GM12874 (cell line): ENCODE data around the gene SSTR5.

Experiments used
- TF ChIP-seq, protein P1 (sequence below): IDR thresholded peaks from 2 replicates; pipeline ENCODE4 v1.5.1; 2011; ENCODE audit warnings: low read depth, mild to moderate bottlenecking, control low read depth, low read length, moderate library complexity; ENCODE audit not compliant: insufficient read depth

Gene SSTR5

DNA sequence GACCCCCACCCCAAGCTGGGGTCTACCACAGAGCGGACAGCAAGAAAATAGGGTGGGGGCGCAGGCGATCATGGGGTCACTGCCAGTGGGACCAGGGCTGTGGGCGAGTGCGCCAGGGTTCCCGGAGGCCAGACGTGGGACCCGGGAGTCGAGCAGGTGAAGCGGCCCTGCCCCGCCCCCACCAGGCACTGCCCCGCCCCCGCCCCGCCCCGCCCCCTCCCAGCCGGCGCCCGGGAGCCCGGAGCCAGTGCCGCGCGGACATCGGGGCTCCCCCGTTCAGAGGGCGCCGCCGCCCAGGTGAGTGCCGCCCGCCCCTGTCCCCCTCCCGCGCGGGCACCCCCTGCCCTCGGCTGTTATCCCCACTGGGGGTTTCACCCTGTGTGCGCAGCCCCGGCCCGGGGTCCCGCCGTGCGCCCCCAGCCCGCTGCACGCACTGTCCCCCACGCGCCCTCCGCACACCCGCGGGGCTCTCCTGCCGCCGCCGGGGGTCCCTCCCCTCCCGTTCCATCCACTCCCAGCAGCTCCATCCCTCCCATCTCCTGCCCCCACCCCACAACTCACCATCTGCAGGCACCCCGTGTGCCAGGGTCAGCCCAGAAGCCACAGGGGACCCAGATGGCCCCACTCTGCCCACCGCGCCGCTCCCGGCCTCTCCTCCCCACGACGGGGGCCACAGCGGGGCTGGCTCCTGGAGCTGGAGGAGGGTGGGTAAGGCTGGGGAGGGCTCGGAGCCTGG lies at the start of gene SSTR5:
SSTR5 (plus strand) TSS at position 222 of the 736 bp plus-strand sequence. CDS start 6,122 bp downstream, outside the sequence.
- TF ChIP-seq, protein P1, sequence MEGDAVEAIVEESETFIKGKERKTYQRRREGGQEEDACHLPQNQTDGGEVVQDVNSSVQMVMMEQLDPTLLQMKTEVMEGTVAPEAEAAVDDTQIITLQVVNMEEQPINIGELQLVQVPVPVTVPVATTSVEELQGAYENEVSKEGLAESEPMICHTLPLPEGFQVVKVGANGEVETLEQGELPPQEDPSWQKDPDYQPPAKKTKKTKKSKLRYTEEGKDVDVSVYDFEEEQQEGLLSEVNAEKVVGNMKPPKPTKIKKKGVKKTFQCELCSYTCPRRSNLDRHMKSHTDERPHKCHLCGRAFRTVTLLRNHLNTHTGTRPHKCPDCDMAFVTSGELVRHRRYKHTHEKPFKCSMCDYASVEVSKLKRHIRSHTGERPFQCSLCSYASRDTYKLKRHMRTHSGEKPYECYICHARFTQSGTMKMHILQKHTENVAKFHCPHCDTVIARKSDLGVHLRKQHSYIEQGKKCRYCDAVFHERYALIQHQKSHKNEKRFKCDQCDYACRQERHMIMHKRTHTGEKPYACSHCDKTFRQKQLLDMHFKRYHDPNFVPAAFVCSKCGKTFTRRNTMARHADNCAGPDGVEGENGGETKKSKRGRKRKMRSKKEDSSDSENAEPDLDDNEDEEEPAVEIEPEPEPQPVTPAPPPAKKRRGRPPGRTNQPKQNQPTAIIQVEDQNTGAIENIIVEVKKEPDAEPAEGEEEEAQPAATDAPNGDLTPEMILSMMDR: no peak

DNA sequence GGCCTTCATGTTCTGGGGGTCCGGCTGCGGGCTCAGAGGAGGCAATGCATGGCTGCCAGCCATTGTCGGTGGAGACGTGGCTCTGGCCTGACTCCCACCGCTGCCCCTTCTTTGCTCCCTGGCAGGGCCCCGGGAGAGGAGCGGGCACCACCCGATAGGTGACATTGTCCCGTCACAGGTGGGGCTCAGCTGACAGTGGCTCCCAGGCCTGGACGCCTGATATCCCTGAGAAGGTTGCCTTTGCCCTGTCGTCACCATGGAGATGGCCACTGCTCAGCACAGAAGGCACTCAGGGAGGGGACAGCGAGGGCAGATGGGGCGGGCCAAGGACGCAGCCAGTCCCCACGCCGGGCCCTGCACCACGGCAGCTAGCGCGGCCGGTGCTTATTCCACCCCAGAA lies 48.4 kb upstream of the SSTR5 start:
- TF ChIP-seq, protein P1: no peak

DNA sequence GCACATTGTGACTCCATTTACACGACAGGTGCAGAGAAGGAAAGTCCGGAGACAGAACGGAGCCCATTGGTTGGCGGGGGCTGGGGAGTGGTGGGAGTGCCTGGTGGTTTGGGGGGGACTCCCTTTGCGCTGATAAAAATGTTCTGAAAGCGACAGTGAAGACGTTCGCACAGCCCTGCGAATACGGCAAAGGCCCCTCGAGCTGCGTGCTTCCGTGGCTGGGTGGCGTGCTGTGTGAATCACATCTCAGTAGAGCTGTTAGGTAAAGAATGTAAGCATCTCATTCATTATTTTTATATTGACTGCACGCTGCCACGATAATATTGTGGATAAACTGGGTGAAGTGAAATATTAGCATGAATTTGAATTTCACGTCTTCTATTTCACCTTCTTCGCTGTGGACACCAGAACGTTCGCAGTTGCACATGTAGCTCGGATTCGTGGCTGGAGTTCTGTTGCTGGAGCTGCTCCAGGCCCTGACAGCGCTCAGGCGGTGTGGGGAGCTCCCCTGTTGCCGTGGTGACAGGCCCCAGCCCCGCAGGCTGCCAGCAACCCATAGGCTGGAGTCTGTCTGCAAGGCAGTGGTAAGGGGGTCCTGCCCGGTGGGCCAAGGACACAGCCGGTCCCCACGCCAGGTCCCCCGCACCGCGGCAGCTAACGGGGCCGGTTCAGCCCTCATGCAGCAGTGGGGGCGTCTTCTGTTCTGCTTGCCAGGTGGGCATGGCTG lies 46.3 kb upstream of the SSTR5 start:
- TF ChIP-seq, protein P1: no peak

DNA sequence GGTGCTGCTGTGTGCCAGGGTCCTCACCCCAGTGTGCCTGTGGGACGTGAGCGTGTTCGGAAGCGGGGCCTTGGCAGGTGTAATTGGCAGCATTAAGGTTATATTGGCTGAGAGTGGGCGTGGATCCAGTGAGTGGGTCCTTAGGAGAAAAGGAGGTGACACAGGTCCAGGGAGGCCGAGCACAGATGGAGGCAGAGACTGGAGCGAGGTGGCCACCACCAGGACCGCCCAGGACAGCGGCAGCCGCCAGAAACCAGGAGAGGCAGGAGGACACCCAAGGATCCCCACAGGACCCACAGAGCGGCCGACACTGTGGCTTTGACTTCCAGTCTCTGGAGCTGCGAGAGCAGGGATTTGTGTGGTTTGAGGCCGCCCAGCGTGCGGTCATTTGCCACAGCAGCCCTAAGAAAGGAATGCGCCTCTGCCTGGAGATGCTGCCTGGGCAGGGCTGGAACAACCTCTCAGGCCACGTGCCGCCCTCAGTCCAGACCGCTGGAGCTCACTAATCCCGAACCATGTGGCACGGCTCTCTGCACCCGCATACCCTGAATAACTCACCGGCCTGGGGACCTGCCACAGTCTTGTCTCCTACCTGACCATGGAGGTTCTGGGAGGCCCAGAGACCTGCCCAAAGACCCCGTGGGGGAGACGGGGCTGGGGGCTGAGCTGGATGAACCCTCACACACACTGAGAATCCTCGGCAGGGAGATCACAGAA lies 45.6 kb upstream of the SSTR5 start:
- TF ChIP-seq, protein P1: no peak

DNA sequence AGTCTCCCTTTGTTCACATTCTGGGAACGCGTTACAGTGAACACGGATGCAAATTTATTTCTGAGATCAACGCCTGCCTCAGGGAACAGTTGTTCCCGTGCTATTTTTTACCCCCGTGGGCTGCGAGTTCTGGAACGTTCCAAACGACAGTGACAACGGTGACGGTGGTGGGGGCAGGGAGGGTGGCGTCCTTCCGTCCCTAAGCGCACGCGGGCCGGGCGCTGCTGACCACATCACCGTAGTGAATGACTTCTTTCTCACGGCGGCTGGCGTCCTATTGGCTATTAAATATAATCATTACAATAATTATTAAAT lies 45.1 kb upstream of the SSTR5 start:
- TF ChIP-seq, protein P1: no peak

DNA sequence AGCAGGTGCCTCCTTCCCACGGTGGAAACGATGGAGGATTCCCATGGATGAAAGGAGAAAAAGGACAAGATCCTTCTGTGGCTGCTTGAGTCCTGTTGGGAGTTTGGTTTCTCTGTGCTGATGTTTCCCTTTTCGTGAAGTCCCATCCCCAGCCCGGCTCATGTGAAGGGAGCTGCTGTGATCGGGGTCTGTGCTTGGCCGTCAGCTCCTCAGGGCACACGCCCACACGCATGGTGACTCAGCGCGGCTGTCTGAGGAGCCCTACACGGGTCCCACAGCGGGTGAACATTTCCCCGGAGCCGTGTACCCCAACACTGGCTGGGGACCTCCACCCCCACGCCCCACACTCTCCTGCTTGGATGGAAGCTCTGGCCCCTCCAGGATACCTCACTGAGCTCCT lies 44.5 kb upstream of the SSTR5 start:
- TF ChIP-seq, protein P1: no peak

DNA sequence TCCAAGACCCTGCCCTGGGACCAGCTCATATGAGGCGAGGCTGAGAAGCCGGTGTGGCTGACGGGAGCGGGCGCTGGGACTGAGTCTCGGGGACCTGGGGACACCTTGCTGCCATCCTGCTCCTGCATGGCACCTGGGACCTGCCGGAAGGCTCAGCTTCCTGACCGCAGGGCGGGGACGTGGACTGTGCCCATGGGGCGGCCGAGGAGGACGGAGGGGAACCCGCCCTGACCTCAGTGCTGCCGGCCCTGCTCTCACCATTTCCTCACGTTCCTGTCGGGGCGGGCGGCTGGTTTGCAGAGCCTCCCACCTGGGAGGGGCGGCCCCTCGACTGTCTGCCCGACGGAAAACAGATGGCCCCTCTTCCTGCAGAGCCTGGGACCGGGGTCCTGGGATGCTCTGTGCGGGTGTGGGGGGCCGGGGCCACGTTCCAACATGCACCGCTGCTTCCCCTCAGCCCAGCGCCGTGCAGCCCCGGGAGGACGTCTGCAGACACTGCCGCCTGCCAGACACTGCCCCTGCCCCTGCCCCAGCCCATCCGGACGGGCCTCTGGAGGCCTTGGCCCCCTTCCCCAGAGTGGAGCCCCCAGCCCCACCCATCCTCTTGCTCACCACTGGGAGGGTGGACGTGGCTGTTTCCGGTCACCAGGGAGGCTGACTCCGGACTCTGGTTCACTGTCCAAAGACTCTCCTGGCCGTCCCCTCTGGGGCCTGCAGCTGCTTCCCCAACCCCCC lies 43.9 kb upstream of the SSTR5 start:
- TF ChIP-seq, protein P1: no peak
